ENCODE data around the gene PTPRN2. TPM values are rescaled to one million over a fixed set of nuclear protein-coding genes. Genes with fewer than 3 reads are reported as not detected.

The PTPRN2 gene
- total RNA-seq, 1 experiment from 2014 or later = not detected

GRCh38 chr7:157944051-157944450, 643.6 kb downstream of the PTPRN2 start:
- peaks cover 91% of the 10 kb centered on the region for H3K27me3 ChIP-seq (ENCODE audit: insufficient read depth, low read depth)
- POLR2A ChIA-PET (ENCODE audit: unreplicated experiment) = no interaction called here
- H3K4me1 ChIP-seq (replicated peaks; ENCODE audit: insufficient read depth) = no peaks in the 10 kb centered on the region
- no peaks in the 10 kb centered on the region for H3K9me2 ChIP-seq (ENCODE audit: insufficient read depth)
- CTCF ChIA-PET = no interaction called here
- no peak overlapping the region for H3K4me3 ChIP-seq
- H4K20me1 ChIP-seq (ENCODE audit: insufficient read depth) = no peaks in the 10 kb centered on the region
- no peak for DNase-seq
- no peaks in the 10 kb centered on the region for H3K79me2 ChIP-seq (ENCODE audit: low read depth)
- TF ChIP-seq EZH2 (IDR thresholded peaks at IDR 0.05; ENCODE audit: low read depth) (no peak), CTCF (conservative IDR thresholded peaks at IDR 0.05) (no peak)
- no peaks in the 10 kb centered on the region for H3F3A ChIP-seq (ENCODE audit: insufficient read depth, low read depth)
- 0 out of 2 replicates have a peak, but pooled peaks cover 8% of the 10 kb centered on the region for H3K9me3 ChIP-seq (ENCODE audit: insufficient read depth, low read depth)
- BruUV-seq (replicated peaks) = no TSS peak
- no peak overlapping the region for H2AFZ ChIP-seq
- intact Hi-C loops (cut with micrococcal nuclease; ENCODE audit: unreplicated experiment) = no loop called here
- no peaks in the 10 kb centered on the region for H3K36me3 ChIP-seq (ENCODE audit: low read depth)
- no peak overlapping the region for H3K4me2 ChIP-seq
- no peak overlapping the region for H3K27ac ChIP-seq

GRCh38 chr7:157943561-157943960, 644.1 kb downstream of the PTPRN2 start:
- no peaks in the 10 kb centered on the region for H3F3A ChIP-seq (ENCODE audit: insufficient read depth, low read depth)
- H4K20me1 ChIP-seq (ENCODE audit: insufficient read depth) = no peaks in the 10 kb centered on the region
- no peaks in the 10 kb centered on the region for H3K9me2 ChIP-seq (ENCODE audit: insufficient read depth)
- no peaks in the 10 kb centered on the region for H3K79me2 ChIP-seq (ENCODE audit: low read depth)
- no peaks in the 10 kb centered on the region for H3K36me3 ChIP-seq (ENCODE audit: low read depth)
- TF ChIP-seq EZH2 (IDR thresholded peaks at IDR 0.05; ENCODE audit: low read depth) (no peak), CTCF (conservative IDR thresholded peaks at IDR 0.05) (no peak)
- H3K27ac ChIP-seq = no peak overlapping the region
- H3K27me3 ChIP-seq (ENCODE audit: insufficient read depth, low read depth) = peaks cover 91% of the 10 kb centered on the region
- BruUV-seq (replicated peaks) = no TSS peak
- POLR2A ChIA-PET (ENCODE audit: unreplicated experiment) = no interaction called here
- no peak overlapping the region for H3K4me2 ChIP-seq
- H3K9me3 ChIP-seq (ENCODE audit: insufficient read depth, low read depth) = 0 out of 2 replicates have a peak, but pooled peaks cover 8% of the 10 kb centered on the region
- no peak overlapping the region for H3K4me3 ChIP-seq
- intact Hi-C loops (cut with micrococcal nuclease; ENCODE audit: unreplicated experiment) = no loop called here
- no peaks in the 10 kb centered on the region for H3K4me1 ChIP-seq (replicated peaks; ENCODE audit: insufficient read depth)
- CTCF ChIA-PET = no interaction called here
- H2AFZ ChIP-seq = no peak overlapping the region
- no peak for DNase-seq

GRCh38 chr7:157941210-157941609, 646.4 kb downstream of the PTPRN2 start:
- DNase-seq = no peak
- H3K4me2 ChIP-seq = no peak overlapping the region
- no peaks in the 10 kb centered on the region for H3K36me3 ChIP-seq (ENCODE audit: low read depth)
- H3K9me3 ChIP-seq (ENCODE audit: insufficient read depth, low read depth) = no peaks in the 10 kb centered on the region
- no peaks in the 10 kb centered on the region for H3K79me2 ChIP-seq (ENCODE audit: low read depth)
- no peaks in the 10 kb centered on the region for H3F3A ChIP-seq (ENCODE audit: insufficient read depth, low read depth)
- intact Hi-C loops (cut with micrococcal nuclease; ENCODE audit: unreplicated experiment) = no loop called here
- no peaks in the 10 kb centered on the region for H4K20me1 ChIP-seq (ENCODE audit: insufficient read depth)
- BruUV-seq (replicated peaks) = no TSS peak
- no peaks in the 10 kb centered on the region for H3K4me1 ChIP-seq (replicated peaks; ENCODE audit: insufficient read depth)
- no peak overlapping the region for H2AFZ ChIP-seq
- no peaks in the 10 kb centered on the region for H3K9me2 ChIP-seq (ENCODE audit: insufficient read depth)
- POLR2A ChIA-PET (ENCODE audit: unreplicated experiment) = no interaction called here
- CTCF ChIA-PET = no interaction called here
- H3K27me3 ChIP-seq (ENCODE audit: insufficient read depth, low read depth) = peaks cover 93% of the 10 kb centered on the region
- no peak overlapping the region for H3K4me3 ChIP-seq
- no peak overlapping the region for H3K27ac ChIP-seq
- no peak for TF ChIP-seq CTCF (conservative IDR thresholded peaks at IDR 0.05)
- TF ChIP-seq EZH2 (IDR thresholded peaks at IDR 0.05; ENCODE audit: low read depth) = no peak

Measured in PC-9 (cell line).